NCI-H2227 (cell line): ENCODE data around the gene RSPH6A.

ENCODE experiments used
- DNase-seq: peaks from one replicate; lab custom pipeline; 2025; ENCODE audit not compliant: unreplicated experiment; lab: John Stamatoyannopoulos, UW

RSPH6A gene

DNA sequence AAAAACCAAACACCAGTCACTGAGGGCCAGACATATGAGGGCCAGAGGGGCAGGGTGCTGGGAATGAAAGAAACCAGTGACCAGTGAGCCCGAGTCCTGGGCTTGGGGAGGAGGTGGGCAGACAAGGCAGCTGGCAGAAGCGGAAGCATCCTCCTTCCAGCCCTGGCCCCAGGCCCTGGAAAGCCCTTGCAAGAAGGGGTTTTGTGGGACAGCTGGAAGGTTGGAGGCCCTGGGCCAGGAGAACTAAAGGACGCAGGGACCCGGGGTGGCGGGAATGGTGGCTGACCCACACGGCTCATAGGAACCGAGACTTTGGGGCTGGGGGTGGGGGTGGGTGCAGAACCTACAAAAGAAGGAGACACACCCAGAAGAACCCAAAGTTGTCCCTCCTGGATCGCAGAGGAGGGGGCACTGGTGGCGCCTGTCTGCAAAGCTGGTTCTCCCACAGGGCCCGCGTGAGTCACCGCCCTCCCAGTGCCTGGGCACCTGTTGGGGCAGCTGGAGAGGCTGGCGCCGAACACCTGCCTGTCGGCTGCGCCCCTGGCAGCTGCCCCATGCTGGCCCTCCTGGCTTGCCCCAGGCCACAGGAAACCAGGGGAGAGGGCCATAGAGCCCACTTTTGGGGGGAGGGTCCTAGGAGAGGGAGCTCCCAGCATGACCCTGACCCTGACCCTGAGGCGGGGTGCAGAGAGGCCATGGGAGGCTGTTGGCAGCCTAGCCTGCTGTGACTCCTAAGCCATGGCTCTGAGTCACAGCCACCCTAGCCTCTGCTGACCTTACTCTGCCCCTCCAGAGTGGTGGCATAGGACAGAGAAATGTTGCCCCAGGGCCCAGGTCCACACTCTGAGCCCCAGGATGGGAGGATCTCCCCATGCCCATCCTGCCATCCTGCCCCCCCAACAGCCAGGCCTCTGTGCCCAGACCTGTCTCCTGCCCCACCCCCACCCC, 33.6 kb downstream of the RSPH6A start:
- no peak for DNase-seq

DNA sequence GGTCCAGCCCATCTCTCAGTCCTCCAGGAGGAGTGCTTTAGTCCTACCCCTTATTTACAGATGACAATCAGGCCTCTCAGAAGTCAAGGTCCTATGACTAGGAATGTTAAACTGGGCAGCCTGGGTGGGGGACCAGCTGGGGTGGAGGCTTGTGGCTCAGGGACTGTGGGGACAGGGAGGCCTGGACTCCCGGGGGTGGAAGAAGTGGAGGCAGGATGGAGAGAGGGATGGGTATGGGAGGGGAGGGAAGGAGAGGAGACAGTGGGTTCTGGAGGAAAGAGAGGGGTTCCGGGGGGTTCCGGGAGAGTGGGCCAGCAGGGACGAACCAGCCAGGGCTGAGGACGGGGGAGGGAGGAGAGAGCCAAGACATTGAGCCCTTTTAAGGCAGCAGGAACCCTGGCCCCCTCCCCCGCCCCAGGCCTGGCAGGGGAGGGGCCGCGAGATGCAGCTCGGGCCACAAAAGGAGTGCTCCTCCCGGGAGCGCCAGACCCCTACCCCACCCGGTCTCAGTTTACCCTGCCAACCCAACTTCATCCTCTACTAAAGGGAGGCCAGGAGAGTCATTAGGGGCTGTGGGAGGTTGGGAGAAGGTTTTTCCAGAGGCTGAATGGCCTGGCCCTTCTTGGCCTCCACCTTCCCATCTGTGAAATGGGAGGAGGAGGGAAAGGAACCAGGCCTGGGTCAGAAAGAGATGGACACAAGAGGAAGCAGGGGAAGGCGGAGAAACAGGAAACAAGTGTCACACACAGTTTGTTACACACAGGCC, 34.5 kb downstream of the RSPH6A start:
- DNase-seq, result no peak

DNA sequence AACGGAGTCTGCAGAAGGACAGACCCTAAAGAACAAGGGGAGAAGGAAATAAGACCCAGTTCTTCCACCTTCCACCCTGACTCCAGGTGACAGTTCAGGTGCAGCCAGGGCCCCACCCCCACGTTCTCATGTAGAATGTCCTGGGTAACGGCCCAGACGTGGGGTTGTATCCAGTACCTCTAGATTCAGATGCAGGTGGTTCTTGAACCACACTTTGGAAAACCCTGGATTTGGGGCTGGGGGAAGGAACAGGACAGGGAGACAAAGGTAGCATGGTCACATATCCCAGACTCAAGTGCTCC, 35.0 kb downstream of the RSPH6A start:
- DNase-seq, result no peak

DNA sequence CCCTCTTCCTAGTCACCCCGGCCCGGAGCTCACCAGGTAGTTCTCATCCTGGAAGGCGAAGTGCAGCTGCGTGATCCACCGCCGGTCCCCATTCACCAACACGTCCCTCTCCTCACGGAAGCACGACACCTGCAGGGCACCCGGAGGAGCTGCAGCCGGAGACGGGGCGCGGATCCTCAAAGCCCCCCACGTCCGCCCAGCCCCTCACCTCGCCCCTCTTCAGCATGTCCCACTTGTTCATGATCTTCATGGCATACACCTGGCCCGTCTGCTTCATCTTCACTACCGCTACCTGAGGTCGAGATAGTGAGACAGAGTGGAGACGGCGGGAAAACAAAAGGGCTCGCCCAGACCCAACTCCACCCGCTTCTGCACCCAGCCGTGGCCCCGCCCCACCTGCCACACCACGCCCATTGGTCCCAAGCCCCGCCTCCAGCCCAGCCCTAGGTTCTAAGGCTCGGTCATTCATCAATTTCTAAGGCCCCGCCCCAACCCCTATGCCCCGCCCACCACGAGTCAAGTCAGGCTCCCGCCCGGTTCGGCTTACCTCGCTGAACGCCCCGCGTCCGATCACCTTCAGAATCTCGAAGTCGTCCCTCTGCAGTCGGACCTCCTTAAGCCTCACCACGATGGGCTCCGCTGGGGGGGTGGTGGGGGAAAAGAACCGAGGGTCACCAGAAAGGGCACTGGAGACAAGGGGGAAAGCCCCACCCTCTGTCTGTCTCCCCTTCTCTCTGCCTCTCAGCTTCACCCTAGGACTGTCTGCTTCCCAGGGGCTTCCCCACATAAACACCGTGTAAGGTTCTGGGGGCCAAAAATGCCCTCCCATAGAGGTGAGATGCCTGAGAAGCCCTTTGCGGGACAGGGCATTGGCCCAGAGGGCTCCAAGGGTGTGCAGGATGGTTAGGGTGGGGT, 35.6 kb downstream of the RSPH6A start:
- peak; percentile 86 for DNase-seq

DNA sequence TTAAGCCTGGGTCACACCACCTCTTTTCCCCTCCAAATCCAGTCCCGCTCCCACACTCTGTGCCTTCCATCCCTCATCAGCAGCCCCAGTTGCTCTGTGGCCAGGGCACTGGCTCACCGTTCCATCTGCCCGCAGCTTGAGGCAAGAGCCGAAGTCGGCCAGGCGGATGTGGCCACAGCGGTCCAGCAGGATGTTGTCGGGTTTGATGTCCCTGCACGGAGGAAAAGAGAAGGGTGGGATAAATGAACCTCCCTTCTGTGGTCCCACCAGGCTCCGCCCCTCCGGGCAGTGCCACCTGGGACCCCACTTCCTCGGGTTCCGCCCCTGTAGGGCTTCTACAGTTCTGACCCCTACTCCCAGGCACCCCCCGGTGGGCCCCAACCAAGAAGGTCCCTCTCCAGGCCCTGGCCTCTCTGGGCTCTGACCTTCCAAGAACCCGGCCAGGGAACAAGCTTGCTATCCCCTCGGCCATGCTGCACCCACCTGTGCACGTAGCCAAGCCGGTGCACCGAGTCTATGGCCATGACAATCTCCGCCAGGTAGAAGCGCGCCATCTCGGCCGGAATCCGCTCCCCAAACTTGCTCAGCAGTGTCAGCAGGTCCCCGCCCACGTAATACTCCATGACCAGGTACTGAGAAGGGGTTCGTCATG, 37.0 kb downstream of the RSPH6A start:
- no peak for DNase-seq

DNA sequence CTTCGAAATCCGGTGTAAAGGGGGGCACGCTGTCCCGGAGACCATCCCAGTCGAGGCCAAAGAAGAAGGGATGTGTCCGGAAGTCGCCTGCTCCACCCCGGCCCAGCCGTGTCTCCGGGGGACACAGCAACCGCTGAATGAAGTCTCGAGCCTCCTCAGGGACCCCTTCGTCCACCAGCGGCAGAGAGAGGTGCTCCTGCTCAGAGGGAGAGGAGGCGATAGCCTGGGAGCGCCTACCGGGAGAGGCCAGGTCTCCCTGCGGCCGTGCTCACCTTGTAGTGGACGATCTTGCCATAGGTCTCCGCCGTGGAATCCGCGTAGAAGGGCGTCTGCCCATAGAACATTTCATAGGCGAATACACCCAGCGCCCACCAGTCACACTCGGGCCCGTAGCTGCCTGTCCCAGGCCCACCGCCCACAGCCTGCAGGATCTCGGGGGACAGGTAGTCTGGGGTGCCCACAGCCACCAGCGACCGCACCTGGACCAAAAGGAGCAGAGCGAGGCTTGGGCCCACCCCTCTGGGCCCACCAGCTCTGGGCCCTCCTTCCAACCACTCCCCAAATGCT, 37.6 kb downstream of the RSPH6A start:
- DNase-seq, result no peak

DNA sequence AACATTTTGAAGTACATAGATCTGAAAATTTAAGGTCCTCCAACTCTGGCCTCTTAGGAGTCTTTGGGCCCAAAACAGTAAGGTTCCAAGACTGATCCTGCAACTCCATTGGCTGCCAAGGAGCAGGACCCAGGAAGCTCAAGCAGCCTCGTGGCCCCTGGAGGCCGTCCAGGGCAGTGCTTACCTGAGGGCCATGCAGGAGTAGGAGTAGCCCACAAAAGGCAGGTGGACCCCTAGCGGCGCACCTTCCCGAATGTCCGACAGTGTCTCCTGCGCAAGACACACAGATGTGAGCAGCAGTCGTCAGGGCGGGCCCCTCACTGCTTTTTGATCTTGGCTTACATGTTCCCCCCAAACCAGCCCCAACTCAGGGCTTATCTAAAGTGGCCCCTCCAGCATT, 40.3 kb downstream of the RSPH6A start:
- no peak for DNase-seq

DNA sequence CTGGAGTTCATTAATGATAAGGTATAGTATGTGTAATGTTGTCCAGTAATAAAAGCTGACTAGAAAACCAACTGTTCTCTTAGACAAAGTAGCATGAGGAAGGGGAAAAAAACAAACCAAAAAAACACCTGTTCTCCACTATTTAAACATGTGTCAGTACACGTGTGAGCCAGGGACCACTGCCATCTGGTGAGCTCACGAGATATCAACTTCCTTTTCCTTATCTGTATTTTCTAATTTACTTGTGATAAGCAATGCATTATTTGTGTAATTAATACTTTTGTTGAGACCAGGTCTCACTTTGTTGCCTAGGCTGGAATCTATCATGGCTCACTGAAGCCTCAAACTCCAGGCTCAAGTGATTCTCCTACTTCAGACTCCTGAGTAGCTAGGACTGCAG, 41.7 kb downstream of the RSPH6A start:
- no peak for DNase-seq

DNA sequence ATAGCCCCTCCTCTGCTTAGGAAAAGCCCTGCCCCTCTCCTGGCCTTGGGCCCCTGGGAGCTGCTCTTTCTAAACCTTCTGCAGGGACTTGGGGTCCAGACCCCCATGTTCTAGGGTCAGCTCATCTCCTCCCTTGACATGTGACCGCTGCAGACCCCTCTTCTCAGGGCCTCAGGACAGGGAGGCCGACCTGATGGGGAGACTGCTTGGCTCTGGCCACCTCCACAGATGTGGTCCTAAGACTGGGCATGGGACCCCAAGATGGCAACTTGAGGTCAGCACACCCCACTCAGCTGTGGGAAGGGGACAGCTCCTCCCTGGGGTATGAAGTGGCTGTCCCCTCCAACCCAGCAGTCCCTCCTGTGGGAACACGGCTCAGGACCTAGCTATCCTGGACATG, 42.2 kb downstream of the RSPH6A start:
- DNase-seq, result no peak

DNA sequence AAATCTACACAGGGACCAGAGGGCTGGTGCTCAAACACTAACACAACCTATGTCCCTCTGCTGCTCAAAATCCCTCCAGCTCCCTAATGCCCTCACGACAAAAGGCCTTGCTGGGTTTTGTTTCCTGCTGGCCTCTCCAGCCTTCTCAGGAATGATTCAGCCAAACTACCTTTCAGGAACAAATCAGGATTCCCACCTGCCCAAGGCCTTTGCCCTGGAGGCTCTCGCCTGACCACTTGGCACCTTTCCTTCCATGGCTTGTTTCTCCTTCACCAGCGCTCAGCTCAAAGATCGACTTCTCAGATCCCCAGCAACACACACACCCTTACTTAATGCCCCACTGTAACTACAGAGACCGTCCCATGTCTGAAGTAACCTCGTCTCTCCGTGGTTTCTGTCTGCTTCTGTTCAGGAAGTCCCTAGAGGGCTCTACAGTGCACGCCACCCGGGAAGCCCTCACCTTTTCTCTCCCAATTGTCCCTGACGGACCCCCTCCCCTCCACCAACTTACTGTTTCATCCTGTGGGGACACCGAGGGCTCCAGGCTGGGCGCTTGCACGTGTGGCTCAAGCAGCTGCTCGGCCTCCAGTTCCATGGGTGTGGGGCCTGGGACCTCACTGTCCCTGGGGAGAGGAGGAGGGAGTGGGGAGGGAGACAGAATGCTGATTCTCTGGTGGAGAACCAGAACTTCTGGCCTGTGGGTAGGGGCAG, 42.8 kb downstream of the RSPH6A start:
- no peak for DNase-seq

DNA sequence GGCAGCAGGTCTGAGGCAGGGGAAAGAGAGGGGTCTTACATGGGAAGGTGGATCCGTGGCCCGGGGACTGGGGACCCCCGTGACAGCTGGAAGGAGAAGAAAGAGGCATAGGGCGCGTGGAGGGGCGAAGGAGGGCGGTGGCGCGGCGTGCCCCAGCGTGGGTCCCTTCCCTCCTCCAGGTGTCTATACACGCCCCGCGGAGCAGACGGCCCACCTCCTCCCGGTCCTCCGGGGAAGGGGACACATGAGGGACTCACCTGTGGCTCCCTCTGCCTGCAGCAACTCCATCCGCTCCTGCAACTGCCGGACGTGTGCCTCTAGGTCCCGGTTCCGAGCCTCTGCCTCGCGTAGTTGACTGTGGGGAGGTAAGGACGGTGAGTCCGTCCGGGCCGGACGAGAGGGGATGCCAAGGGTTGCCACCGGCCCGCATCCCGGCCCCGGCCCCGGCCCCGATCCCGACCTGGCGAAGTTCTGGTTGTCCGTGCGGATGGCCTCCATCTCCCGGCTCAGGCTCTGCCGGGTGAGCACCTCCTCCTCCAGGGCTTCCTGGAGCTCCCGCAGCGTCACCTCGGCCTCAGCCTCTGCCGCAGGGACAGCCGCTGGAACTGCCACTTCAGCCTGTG, 43.7 kb downstream of the RSPH6A start:
- no peak for DNase-seq

DNA sequence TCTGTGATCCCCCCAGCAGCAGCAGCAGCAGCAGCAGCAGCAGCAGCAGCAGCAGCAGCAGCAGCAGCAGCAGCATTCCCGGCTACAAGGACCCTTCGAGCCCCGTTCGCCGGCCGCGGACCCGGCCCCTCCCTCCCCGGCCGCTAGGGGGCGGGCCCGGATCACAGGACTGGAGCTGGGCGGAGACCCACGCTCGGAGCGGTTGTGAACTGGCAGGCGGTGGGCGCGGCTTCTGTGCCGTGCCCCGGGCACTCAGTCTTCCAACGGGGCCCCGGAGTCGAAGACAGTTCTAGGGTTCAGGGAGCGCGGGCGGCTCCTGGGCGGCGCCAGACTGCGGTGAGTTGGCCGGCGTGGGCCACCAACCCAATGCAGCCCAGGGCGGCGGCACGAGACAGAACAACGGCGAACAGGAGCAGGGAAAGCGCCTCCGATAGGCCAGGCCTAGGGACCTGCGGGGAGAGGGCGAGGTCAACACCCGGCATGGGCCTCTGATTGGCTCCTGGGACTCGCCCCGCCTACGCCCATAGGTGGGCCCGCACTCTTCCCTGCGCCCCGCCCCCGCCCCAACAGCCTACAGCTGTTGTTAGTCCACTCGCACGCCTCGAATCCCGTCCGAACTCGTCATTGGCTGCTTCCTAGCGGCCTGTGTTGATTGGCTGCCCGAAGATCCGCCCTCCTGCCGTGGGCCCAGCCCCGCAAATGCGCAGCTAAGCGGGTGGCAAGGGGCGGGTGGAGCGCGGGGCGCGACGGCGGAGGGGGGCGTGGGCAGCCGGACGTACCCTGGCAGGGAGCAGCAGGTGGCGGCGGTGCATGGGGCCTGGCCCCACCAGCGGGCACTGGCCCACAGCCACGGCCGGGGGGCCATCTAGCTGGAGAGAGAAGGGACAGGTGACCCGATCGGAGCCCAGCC, 44.7 kb downstream of the RSPH6A start:
- DNase-seq, result peak; percentile 94

DNA sequence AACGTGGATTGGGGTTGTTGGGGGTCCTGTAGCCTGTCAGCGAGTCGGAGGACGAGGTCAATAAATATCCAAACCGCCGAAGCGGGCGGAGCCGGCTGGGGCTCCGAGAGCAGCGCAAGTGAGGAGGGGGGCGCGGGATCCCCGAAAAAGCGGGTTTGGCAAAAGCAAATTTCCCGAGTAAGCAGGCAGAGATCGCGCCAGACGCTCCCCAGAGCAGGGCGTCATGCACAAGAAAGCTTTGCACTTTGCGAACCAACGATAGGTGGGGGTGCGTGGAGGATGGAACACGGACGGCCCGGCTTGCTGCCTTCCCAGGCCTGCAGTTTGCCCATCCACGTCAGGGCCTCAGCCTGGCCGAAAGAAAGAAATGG, 45.3 kb downstream of the RSPH6A start:
- peak; percentile 61 for DNase-seq

DNA sequence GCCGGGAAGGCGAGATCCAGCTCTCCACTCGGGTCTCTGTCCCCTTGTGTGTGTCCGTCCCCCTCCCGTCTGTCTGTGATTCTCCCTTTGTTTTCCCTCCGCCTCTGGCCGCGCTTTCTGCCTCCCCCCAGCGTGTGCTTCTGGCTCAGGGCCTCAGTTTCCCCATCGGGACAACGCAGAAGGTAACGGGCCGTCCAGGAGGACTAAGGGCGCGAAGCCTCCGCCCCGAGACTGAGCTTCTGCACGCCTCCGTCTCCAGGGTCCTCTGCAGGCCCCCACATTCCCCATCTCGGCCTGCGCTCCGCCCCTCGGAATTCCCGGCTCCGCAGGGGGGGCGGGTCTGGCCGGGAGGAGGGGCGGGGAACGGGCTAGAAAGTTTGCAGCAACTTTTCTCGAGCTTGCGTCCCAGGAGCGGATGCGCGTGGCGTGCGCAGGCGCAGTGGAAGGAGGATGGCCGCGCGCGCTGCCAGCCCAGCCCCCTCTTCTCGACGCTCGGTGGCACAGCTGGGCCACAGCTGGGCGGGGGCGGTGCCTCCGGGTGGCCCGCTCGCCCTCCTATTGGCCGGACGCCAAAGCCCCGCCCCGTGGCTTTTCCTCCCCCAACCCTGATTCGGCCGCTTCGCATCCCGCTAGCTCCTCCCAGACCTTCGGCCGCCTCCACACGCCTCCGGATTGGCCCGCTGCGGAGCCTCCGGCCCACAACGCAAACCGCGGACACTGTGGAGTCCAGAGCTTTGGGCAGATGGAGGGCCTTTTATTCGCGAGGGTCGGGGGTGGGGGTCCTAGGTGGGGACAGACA, 45.9 kb downstream of the RSPH6A start, which contains the start of gene SIX5:
Gene SIX5, minus strand, starts transcription at position 269 of the 799 bp plus-strand sequence. CDS start 408 bp downstream, outside the sequence.
- peak; percentile 96 for DNase-seq

DNA sequence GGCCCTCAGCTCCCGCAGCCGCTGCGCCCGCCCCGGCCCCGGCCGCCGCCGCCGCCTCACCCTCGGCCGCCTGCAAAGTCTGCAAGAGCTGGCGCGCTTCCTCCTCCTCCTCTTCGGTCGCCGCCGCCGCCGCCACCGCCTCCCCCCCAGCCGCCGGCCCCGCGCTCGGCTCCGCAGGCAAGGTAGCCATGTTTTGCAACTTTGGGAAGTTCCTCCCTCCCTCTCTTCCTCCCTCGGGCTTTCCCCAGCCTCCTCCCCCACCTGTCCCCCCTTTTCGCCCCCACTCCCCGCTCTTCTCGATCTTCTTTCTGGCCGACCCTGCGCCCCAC, 46.5 kb downstream of the RSPH6A start:
- no peak for DNase-seq

DNA sequence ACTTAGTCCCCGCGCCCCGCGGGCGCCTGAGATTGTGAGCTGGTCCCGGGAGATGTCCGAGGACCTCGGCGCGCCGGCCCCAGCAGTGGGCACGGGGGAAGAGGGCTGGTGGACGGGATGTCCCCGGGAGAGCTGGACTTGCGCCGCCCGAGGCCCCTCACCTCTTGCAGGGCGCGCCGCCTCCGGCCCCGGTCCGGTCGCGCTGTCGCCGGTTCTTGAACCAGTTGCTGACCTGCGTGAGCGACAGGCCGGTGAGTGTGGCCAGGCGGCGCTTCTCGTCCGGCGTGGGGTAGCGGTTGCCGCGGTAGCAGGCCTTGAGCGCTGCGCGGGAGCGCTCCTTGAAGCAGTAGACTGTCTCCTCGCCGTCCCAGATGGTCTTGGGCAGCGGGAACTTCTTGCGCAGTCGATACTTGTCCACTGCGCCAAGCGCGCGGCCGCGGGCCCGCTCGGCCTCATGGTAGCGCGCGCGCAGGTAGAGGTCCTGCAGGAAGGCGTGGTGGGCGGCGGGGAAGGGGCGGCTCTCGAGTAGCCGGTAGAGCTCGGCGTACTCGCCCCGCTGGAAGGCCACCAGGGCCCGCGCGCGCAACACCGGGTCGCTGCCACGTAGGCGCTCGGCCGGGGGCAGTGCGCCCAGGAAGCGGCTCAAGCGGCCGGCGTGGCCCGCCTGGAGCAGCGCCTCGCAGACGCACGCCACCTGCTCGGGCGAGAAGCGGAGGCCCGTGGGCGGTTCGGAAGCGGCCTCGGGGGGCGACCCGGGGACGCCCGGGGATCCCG, 47.0 kb downstream of the RSPH6A start:
- peak; percentile 65 for DNase-seq

DNA sequence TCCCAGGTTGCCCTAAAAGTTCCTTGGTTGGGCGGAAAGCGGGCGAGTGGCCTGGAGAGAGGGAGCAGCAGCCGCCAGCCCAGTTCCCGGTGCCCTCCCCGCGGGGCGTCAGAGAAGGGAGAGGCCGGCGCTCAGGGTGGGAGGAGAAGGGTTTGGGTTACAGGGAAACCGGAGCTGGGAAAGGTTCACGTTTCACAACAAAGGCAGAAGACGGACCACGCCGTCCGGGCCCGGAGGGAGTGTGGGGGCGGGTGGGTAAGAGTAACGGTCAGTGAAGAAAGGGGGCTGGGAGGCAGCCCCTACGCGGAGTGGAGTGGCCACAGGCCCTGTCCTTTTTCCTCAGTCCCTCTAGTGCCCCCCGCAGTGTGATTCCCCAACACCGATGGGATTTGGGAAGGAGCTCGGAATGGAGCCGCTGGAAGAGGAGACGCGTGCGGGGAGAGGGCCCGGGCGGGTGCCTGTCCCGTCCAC, 47.7 kb downstream of the RSPH6A start:
- no peak for DNase-seq
